K562 (cell line): ENCODE measurements around the gene MYL6B. TPM values are rescaled to one million over a fixed set of nuclear protein-coding genes. Genes with fewer than 3 reads are reported as not detected.
A peak's percentile ranks its signal among the peaks of the same experiment; 100 is the strongest.

Experiments used
- BRF2 ChIP-seq: IDR thresholded peaks from 3 replicates; pipeline ENCODE4 v1.6.1; 2011; ENCODE audit warnings: borderline replicate concordance, mild to moderate bottlenecking; ENCODE audit not compliant: insufficient read length, insufficient read depth
- CXXC5 ChIP-seq: fragments of 250-450 bp; sonication (Bioruptor Pico); IDR thresholded peaks from 2 replicates; pipeline ENCODE4 v1.8.0; 2022; ENCODE audit warnings: inconsistent platforms, mild to moderate bottlenecking, moderate library complexity
- EHMT2 ChIP-seq: fragments of 450-650 bp; IDR thresholded peaks from 2 replicates; pipeline ENCODE4 v1.6.1; 2018; ENCODE audit warnings: antibody characterized with exemption
- HNRNPLL ChIP-seq: fragments of 200-400 bp; formaldehyde crosslinking; IDR thresholded peaks from 2 replicates; pipeline ENCODE4 v1.6.1; 2017; ENCODE audit warnings: low read length, low read depth, mild to moderate bottlenecking; ENCODE audit not compliant: poor library complexity, severe bottlenecking
- MCM7 ChIP-seq, 2 experiments: fragments of 450-650 bp; IDR thresholded peaks; 2 replicates each; pipeline ENCODE4 v1.6.1; 2016 to 2018
- MIER1 ChIP-seq: fragments of 450-650 bp; IDR thresholded peaks from 2 replicates; pipeline ENCODE4 v1.6.1; 2016; ENCODE audit warnings: antibody characterized with exemption, mild to moderate bottlenecking, low read depth
- MTA1 ChIP-seq: fragments of 450-650 bp; IDR thresholded peaks from 2 replicates; pipeline ENCODE4 v1.6.1; 2017; ENCODE audit warnings: borderline replicate concordance
- MYC ChIP-seq, 2 experiments: fragments of 250-450 bp in 1 of 2; sonication (Bioruptor Pico) in 1 of 2; IDR thresholded peaks; 2 replicates each; pipeline versions ENCODE4 v1.5.1 to v1.6.1; 2012 to 2021; ENCODE audit warnings: low read depth in 2 of 2, borderline replicate concordance in 1 of 2, improper control_type of control experiment in 1 of 2, low read length in 1 of 2, mild to moderate bottlenecking in 1 of 2, moderate library complexity in 1 of 2
- SNIP1 ChIP-seq: fragments of 450-650 bp; IDR thresholded peaks from 2 replicates; pipeline ENCODE4 v1.7.1; 2017; ENCODE audit warnings: low read depth, mild to moderate bottlenecking
- SRF ChIP-seq, 2 experiments: fragments of 250-450, 450-650 bp in 1 of 2; sonication (Bioruptor Pico) in 1 of 2; sonication (generic) in 1 of 2; formaldehyde crosslinking; IDR thresholded peaks; 2 replicates each; pipeline versions ENCODE4 v1.5.0 to v1.5.1; 2020 to 2022; ENCODE audit warnings: mild to moderate bottlenecking in 1 of 2, missing genetic modification reagents in 1 of 2
- ZNF24 ChIP-seq: fragments of 450-650 bp; IDR thresholded peaks from 2 replicates; pipeline ENCODE4 v1.6.1; 2016
- ZNF316 ChIP-seq: fragments of 450-650 bp; IDR thresholded peaks from 2 replicates; pipeline ENCODE4 v1.6.1; 2016
- ZNF444 ChIP-seq: fragments of 250-450 bp; sonication (Bioruptor Pico); IDR thresholded peaks from 2 replicates; pipeline ENCODE4 v1.4.0; 2020; ENCODE audit warnings: mild to moderate bottlenecking, moderate library complexity
- ZNF583 ChIP-seq: fragments of 250-450 bp; sonication (Bioruptor Pico); IDR thresholded peaks from 2 replicates; pipeline ENCODE4 v1.4.0; 2020
- ZNF77 ChIP-seq: fragments of 250-450 bp; sonication (Bioruptor Pico); IDR thresholded peaks from 2 replicates; pipeline ENCODE4 v1.5.0; 2020
- ZNF830 ChIP-seq: fragments of 250-450 bp; sonication (Bioruptor Pico); IDR thresholded peaks from 2 replicates; pipeline ENCODE4 v1.5.0; 2021; ENCODE audit warnings: mild to moderate bottlenecking
- polyA plus RNA-seq, 8 experiments: library from polyadenylated mRNA; depleted of rRNA in 4 of 8; stranded (reverse) in 5 of 8; unstranded in 3 of 8; fragments of >200 nt; fragmentation: Nextera tagmentation in 2 of 8; fragmentation: Illumina TruSeq in 1 of 8; extraction: Ambion mirVana in 2 of 8; extraction: Trizol in 1 of 8; gene quantifications; 2 replicates each; pipeline versions ENCODE4 v1.2.1 to v1.2.3, GENCODE V29; 2011 to 2014; ENCODE audit warnings: inconsistent platforms in 1 of 8, missing spikeins in 1 of 8
- total RNA-seq, 7 experiments: library from RNA; depleted of rRNA in 6 of 7; stranded (reverse); fragments of >200 nt in 6 of 7; fragmentation: Illumina TruSeq in 2 of 7; extraction: Trizol in 2 of 7; gene quantifications; 2 replicates each; pipeline versions ENCODE4 v1.2.1 to v1.2.3, GENCODE V29; 2011 to 2021; ENCODE audit warnings: low replicate concordance in 1 of 7
- TF ChIP-seq, protein P1 (sequence below), 2 experiments: fragments of 450-650 bp; IDR thresholded peaks; 2 replicates each; pipeline ENCODE4 v1.6.1; 2018; ENCODE audit warnings: mild to moderate bottlenecking in 2 of 2, low read depth in 1 of 2; ENCODE audit not compliant: partially characterized antibody in 2 of 2
- TF ChIP-seq, protein P2 (sequence below): fragments of 250-450 bp; sonication (Bioruptor Pico); IDR thresholded peaks from 2 replicates; pipeline ENCODE4 v1.5.0; 2021
- TF ChIP-seq, protein P3 (sequence below): fragments of 250-450 bp; sonication (Bioruptor Pico); IDR thresholded peaks from 2 replicates; pipeline ENCODE4 v1.8.0; 2021; ENCODE audit warnings: mild to moderate bottlenecking, moderate library complexity

The MYL6B gene
- total and polyA plus RNA-seq, 9 of the 15 experiments (the other 6 are each of a cell fraction or from before 2014, with no cell fraction given): 42.8 to 77.3 (median 68.6) TPM

DNA sequence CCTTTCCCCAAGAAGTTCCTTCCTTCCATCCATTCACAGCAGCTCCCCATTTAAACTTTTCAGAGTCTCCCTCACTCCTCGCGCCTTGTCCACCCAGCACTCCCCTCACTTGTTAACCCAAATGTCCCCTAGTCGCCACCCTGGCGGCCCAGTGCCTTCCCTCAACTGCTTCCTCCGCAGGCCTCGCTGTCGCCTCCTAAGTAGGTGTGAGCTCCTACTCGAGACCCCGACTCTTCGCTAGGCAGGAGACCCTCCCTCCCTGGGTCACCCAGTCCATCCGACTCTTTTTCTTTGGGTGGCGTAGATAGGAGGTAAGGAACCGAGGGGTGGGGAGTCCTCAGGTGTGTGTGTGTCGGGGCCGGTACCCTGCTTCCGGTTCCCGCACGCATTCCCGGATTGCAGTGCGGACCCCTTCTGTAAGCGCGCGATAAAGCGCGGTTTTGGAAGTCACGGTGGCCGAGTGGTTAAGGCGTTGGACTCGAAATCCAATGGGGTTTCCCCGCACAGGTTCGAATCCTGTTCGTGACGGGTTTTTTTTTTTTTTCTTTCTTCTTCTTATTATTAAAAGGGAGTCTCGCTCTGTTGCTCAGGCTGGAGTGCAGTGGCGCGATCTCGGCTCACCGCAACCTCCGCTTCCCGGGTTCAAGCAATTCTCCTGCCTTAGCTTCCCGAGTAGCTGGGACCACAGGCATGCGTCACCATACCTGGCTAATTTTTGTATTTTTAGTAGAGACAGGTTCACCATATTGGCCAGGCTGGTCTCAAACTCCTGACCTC is 37.7 kb downstream of the MYL6B start (continued):
- TF ChIP-seq, protein P1, sequence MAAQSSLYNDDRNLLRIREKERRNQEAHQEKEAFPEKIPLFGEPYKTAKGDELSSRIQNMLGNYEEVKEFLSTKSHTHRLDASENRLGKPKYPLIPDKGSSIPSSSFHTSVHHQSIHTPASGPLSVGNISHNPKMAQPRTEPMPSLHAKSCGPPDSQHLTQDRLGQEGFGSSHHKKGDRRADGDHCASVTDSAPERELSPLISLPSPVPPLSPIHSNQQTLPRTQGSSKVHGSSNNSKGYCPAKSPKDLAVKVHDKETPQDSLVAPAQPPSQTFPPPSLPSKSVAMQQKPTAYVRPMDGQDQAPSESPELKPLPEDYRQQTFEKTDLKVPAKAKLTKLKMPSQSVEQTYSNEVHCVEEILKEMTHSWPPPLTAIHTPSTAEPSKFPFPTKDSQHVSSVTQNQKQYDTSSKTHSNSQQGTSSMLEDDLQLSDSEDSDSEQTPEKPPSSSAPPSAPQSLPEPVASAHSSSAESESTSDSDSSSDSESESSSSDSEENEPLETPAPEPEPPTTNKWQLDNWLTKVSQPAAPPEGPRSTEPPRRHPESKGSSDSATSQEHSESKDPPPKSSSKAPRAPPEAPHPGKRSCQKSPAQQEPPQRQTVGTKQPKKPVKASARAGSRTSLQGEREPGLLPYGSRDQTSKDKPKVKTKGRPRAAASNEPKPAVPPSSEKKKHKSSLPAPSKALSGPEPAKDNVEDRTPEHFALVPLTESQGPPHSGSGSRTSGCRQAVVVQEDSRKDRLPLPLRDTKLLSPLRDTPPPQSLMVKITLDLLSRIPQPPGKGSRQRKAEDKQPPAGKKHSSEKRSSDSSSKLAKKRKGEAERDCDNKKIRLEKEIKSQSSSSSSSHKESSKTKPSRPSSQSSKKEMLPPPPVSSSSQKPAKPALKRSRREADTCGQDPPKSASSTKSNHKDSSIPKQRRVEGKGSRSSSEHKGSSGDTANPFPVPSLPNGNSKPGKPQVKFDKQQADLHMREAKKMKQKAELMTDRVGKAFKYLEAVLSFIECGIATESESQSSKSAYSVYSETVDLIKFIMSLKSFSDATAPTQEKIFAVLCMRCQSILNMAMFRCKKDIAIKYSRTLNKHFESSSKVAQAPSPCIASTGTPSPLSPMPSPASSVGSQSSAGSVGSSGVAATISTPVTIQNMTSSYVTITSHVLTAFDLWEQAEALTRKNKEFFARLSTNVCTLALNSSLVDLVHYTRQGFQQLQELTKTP (IDR thresholded peaks at IDR 0.05; ENCODE audit: low read depth in 1 of 2, partially characterized antibody in 2 of 2): peak in 1 of 2 experiments; percentile 62
- TF ChIP-seq ZNF583 (CRISPR knock-in tag) (no peak), MYC (IDR thresholded peaks at IDR 0.05; ENCODE audit: low read depth, low read length) (peak; percentile 72), MYC (CRISPR knock-in tag; IDR thresholded peaks at IDR 0.05; ENCODE audit: borderline replicate concordance, low read depth) (0 out of 2 replicates have a peak, but pooled peaks have one; percentile 39), HNRNPLL (no peak), ZNF316 (no peak; the same call in 1 of the 2 replicates), CXXC5 (CRISPR knock-in tag) (peak; percentile 94), MCM7 (IDR thresholded peaks at IDR 0.05) (no peak), ZNF77 (no peak), SRF (CRISPR knock-in tag; IDR thresholded peaks at IDR 0.05) (peak in 1 of 2 experiments; percentile 65; a peak in 1 of 4 replicates), EHMT2 (no peak), SNIP1 (no peak), ZNF830 (CRISPR knock-in tag) (no peak), MIER1 (peak; percentile 11; the same call in 1 of the 2 replicates), MTA1 (peak; percentile 17; the same call in 1 of the 2 replicates), ZNF24 (no peak), BRF2 (no peak), ZNF444 (CRISPR knock-in tag) (no peak)
- TF ChIP-seq, protein P2, sequence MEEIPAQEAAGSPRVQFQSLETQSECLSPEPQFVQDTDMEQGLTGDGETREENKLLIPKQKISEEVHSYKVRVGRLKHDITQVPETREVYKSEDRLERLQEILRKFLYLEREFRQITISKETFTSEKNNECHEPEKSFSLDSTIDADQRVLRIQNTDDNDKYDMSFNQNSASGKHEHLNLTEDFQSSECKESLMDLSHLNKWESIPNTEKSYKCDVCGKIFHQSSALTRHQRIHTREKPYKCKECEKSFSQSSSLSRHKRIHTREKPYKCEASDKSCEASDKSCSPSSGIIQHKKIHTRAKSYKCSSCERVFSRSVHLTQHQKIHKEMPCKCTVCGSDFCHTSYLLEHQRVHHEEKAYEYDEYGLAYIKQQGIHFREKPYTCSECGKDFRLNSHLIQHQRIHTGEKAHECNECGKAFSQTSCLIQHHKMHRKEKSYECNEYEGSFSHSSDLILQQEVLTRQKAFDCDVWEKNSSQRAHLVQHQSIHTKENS: no peak
- TF ChIP-seq, protein P3, sequence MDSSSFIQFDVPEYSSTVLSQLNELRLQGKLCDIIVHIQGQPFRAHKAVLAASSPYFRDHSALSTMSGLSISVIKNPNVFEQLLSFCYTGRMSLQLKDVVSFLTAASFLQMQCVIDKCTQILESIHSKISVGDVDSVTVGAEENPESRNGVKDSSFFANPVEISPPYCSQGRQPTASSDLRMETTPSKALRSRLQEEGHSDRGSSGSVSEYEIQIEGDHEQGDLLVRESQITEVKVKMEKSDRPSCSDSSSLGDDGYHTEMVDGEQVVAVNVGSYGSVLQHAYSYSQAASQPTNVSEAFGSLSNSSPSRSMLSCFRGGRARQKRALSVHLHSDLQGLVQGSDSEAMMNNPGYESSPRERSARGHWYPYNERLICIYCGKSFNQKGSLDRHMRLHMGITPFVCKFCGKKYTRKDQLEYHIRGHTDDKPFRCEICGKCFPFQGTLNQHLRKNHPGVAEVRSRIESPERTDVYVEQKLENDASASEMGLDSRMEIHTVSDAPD: no peak
